Neural crest cell (in vitro differentiated cells): ENCODE measurements around the gene EDA. TPM values are rescaled to one million over a fixed set of nuclear protein-coding genes. Genes with fewer than 3 reads are reported as not detected.

ENCODE experiments used
- DNase-seq: peaks from one replicate; pipeline ENCODE4 v3.0.0; 2021; ENCODE audit warnings: low read depth, mixed read lengths, low spot score
- H3K27ac Mint-ChIP-seq: one replicate; pipeline ENCODE4 v1.8.0; 2021; ENCODE audit warnings: mild to moderate bottlenecking, mixed read lengths; ENCODE audit not compliant: unreplicated experiment
- H3K27me3 Mint-ChIP-seq: 2 replicates; pipeline ENCODE4 v1.8.0; 2021; ENCODE audit warnings: low read depth, mild to moderate bottlenecking, mixed read lengths
- H3K36me3 Mint-ChIP-seq: 2 replicates; pipeline ENCODE4 v1.8.0; 2021; ENCODE audit warnings: low read depth, mild to moderate bottlenecking, mixed read lengths
- H3K4me1 Mint-ChIP-seq: 2 replicates; pipeline ENCODE4 v1.8.0; 2021; ENCODE audit warnings: mixed read lengths
- H3K4me3 Mint-ChIP-seq: one replicate; pipeline ENCODE4 v1.8.0; 2021; ENCODE audit warnings: mild to moderate bottlenecking, mixed read lengths
- H3K9me3 Mint-ChIP-seq: 2 replicates; pipeline ENCODE4 v1.8.0; 2021; ENCODE audit warnings: mixed read lengths
- CTCF ChIP-seq: fragments of 200-600 bp; sonication (generic); conservative IDR thresholded peaks from 2 replicates; pipeline ENCODE4 v1.5.0; 2021; ENCODE audit warnings: antibody characterized with exemption, mild to moderate bottlenecking
- total RNA-seq: library from RNA; stranded (reverse); gene quantifications from 2 replicates; pipeline ENCODE4 v1.2.1, GENCODE V29; 2021

Gene EDA
- total RNA-seq, 1 donor from 2014 or later, result 2.5 TPM

- TF ChIP-seq CTCF, result no peak
- H3K9me3 Mint-ChIP-seq, result no peaks in the 10 kb centered on the region
Observed at GRCh38 chrX:70034646-70035045, 418.7 kb downstream of the EDA start.

GRCh38 chrX:70038515-70038914 is 422.6 kb downstream of the EDA start:
- DNase-seq, result no peak
- H3K4me1 Mint-ChIP-seq, result no peaks in the 10 kb centered on the region
- H3K27ac Mint-ChIP-seq, result no peak overlapping the region
- TF ChIP-seq CTCF, result no peak
- H3K36me3 Mint-ChIP-seq, result no peaks in the 10 kb centered on the region
- no peak overlapping the region for H3K4me3 Mint-ChIP-seq
- no peaks in the 10 kb centered on the region for H3K27me3 Mint-ChIP-seq
- H3K9me3 Mint-ChIP-seq, result peaks cover 2% of the 10 kb centered on the region

More at GRCh38 chrX:70034646-70035045, 418.7 kb downstream of the EDA start:
- H3K27ac Mint-ChIP-seq, result no peak overlapping the region
- no peaks in the 10 kb centered on the region for H3K4me1 Mint-ChIP-seq
- no peaks in the 10 kb centered on the region for H3K36me3 Mint-ChIP-seq
- DNase-seq, result no peak
- no peak overlapping the region for H3K4me3 Mint-ChIP-seq
- no peaks in the 10 kb centered on the region for H3K27me3 Mint-ChIP-seq

GRCh38 chrX:70038951-70039350 is 423.0 kb downstream of the EDA start:
- Mint-ChIP-seq H3K4me3 (no peak overlapping the region), H3K27ac (no peak overlapping the region), H3K9me3 (peaks cover 2% of the 10 kb centered on the region), H3K4me1 (no peaks in the 10 kb centered on the region), H3K36me3 (no peaks in the 10 kb centered on the region), H3K27me3 (no peaks in the 10 kb centered on the region)
- DNase-seq, result no peak
- TF ChIP-seq CTCF, result no peak

DNA sequence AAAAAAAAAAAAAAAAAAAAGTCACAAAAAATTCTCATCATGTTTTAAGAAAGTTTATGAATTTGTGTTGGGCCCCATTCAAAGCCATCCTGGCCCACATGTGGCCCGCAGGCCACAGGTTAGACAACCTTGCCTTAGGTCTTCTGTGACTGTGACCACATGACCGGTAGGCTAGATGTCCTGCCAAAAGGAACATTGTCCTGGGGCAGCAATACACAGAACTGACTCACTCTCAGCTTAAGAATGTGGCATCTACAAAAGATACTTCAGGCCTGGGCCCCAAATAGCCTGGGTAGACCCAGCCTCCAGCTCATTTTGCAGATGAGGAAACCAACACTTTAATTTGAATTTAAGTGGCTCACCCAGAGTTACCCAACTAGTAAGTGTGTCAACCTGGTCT is 423.8 kb downstream of the EDA start:
- Mint-ChIP-seq H3K36me3 (no peaks in the 10 kb centered on the region), H3K4me1 (no peaks in the 10 kb centered on the region), H3K4me3 (no peak overlapping the region), H3K27me3 (no peaks in the 10 kb centered on the region), H3K27ac (no peak overlapping the region), H3K9me3 (peaks cover 2% of the 10 kb centered on the region)
- TF ChIP-seq CTCF, result no peak
- no peak for DNase-seq

DNA sequence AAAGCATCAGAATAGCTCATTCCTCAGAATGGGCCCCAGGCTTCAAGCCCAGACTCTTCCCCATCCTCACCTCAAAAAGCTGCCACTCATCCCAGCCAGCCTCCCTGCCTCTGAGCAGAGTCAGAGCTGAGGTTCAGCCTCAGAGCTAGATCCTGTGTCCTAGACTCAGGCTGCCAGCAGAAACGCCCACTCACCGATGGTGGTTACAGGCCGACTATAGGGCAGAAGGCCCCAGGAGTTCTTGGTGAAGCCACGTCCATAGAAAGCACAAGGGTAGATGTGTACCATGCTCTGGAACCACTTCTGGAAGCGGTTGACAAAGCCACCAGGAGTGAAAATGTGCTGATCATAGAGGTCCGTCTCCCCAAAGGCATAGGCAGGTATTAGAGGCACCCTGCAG is 426.1 kb downstream of the EDA start:
- Mint-ChIP-seq H3K9me3 (peaks cover 2% of the 10 kb centered on the region), H3K4me3 (no peak overlapping the region), H3K36me3 (no peaks in the 10 kb centered on the region), H3K27ac (no peak overlapping the region), H3K27me3 (no peaks in the 10 kb centered on the region), H3K4me1 (no peaks in the 10 kb centered on the region)
- DNase-seq, result no peak
- no peak for TF ChIP-seq CTCF
